ENCODE measurements around the gene FCN3. TPM values are rescaled to one million over a fixed set of nuclear protein-coding genes. Genes with fewer than 3 reads are reported as not detected.
A peak's percentile ranks its signal among the peaks of the same experiment; 100 is the strongest.

The FCN3 gene
- total RNA-seq, 1 donor from 2014 or later, result not detected

- DNase-seq (ENCODE audit: low spot score), result peak; percentile 77
- Mint-ChIP-seq H3K27ac (peak overlapping the region; percentile 86), H3K4me3 (peak overlapping the region; percentile 90), H3K36me3 (ENCODE audit: low read depth) (no peaks in the 10 kb centered on the region), H3K27me3 (ENCODE audit: insufficient read depth) (no peaks in the 10 kb centered on the region), H3K4me1 (ENCODE audit: low read depth) (peaks cover 38% of the 10 kb centered on the region), H3K9me3 (no peaks in the 10 kb centered on the region)
- intact Hi-C loops (cut with micrococcal nuclease), result loop anchor here (1.0 kb wide), 1 partner anchor 445 kb away; the partner anchor contains the start of gene NUDC
Measured at GRCh38 chr1:27366113-27366410, 8.6 kb downstream of the FCN3 start.

- Mint-ChIP-seq H3K4me1 (ENCODE audit: low read depth) (peaks cover 38% of the 10 kb centered on the region), H3K27me3 (ENCODE audit: insufficient read depth) (no peaks in the 10 kb centered on the region), H3K4me3 (peak overlapping the region; percentile 90), H3K36me3 (ENCODE audit: low read depth) (no peaks in the 10 kb centered on the region), H3K27ac (peak overlapping the region; percentile 86), H3K9me3 (no peaks in the 10 kb centered on the region)
- intact Hi-C loops (cut with micrococcal nuclease), result loop anchor here (1.0 to 2.0 kb wide), 6 partner anchors 8 to 444 kb away; partner anchors contain the start of genes CD164L2, GPR3, NUDC and STX12
- DNase-seq (ENCODE audit: low spot score), result peak; percentile 60
Measured at GRCh38 chr1:27365372-27366112, 9.1 kb downstream of the FCN3 start.

GRCh38 chr1:27364696-27365371 is 9.8 kb downstream of the FCN3 start:
- intact Hi-C loops (cut with micrococcal nuclease), result loop anchor here (1.0 to 2.0 kb wide), 5 partner anchors 8 to 408 kb away; partner anchors contain the start of genes CD164L2, GPR3, STX12 and TMEM222
- peak overlapping the region; percentile 90 for H3K4me3 Mint-ChIP-seq
- H3K36me3 Mint-ChIP-seq (ENCODE audit: low read depth), result no peaks in the 10 kb centered on the region
- H3K27me3 Mint-ChIP-seq (ENCODE audit: insufficient read depth), result no peaks in the 10 kb centered on the region
- peaks cover 39% of the 10 kb centered on the region for H3K4me1 Mint-ChIP-seq (ENCODE audit: low read depth)
- H3K27ac Mint-ChIP-seq, result peak overlapping the region; percentile 86
- no peak for DNase-seq (ENCODE audit: low spot score)
- no peaks in the 10 kb centered on the region for H3K9me3 Mint-ChIP-seq

GRCh38 chr1:27363766-27364695 is 10.6 kb downstream of the FCN3 start:
- intact Hi-C loops (cut with micrococcal nuclease), result loop anchor here (2.0 kb wide), 1 partner anchor 409 kb away; the partner anchor contains the start of gene STX12
- Mint-ChIP-seq H3K27ac (peak overlapping the region; percentile 14), H3K9me3 (no peaks in the 10 kb centered on the region), H3K36me3 (ENCODE audit: low read depth) (no peaks in the 10 kb centered on the region), H3K27me3 (ENCODE audit: insufficient read depth) (no peaks in the 10 kb centered on the region), H3K4me1 (ENCODE audit: low read depth) (peaks cover 39% of the 10 kb centered on the region), H3K4me3 (peak overlapping the region; percentile 37)
- no peak for DNase-seq (ENCODE audit: low spot score)

- Mint-ChIP-seq H3K9me3 (no peaks in the 10 kb centered on the region), H3K36me3 (ENCODE audit: low read depth) (no peaks in the 10 kb centered on the region), H3K4me1 (ENCODE audit: low read depth) (peaks cover 29% of the 10 kb centered on the region), H3K4me3 (no peak overlapping the region), H3K27me3 (ENCODE audit: insufficient read depth) (no peaks in the 10 kb centered on the region), H3K27ac (no peak overlapping the region)
- intact Hi-C loops (cut with micrococcal nuclease), result no loop called here
- no peak for DNase-seq (ENCODE audit: low spot score)
Measured at GRCh38 chr1:27361553-27361952, 13.1 kb downstream of the FCN3 start.

GRCh38 chr1:27361044-27361402 is 13.6 kb downstream of the FCN3 start:
- H3K4me3 Mint-ChIP-seq, result peak overlapping the region; percentile 82

GRCh38 chr1:27360159-27361043 is 14.2 kb downstream of the FCN3 start:
- Mint-ChIP-seq H3K27ac (peak overlapping the region; percentile 33), H3K36me3 (ENCODE audit: low read depth) (no peaks in the 10 kb centered on the region)

More at GRCh38 chr1:27361044-27361402, 13.6 kb downstream of the FCN3 start:
- Mint-ChIP-seq H3K27me3 (ENCODE audit: insufficient read depth) (no peaks in the 10 kb centered on the region), H3K36me3 (ENCODE audit: low read depth) (no peaks in the 10 kb centered on the region), H3K27ac (no peak overlapping the region), H3K4me1 (ENCODE audit: low read depth) (peaks cover 29% of the 10 kb centered on the region), H3K9me3 (no peaks in the 10 kb centered on the region)
- DNase-seq (ENCODE audit: low spot score), result no peak
- intact Hi-C loops (cut with micrococcal nuclease), result no loop called here

GRCh38 chr1:27359822-27360158 is 14.8 kb downstream of the FCN3 start:
- DNase-seq (ENCODE audit: low spot score), result no peak
- peak overlapping the region; percentile 33 for H3K27ac Mint-ChIP-seq
- H3K9me3 Mint-ChIP-seq, result no peaks in the 10 kb centered on the region
- intact Hi-C loops (cut with micrococcal nuclease), result no loop called here
- no peaks in the 10 kb centered on the region for H3K27me3 Mint-ChIP-seq (ENCODE audit: insufficient read depth)
- H3K4me3 Mint-ChIP-seq, result peak overlapping the region; percentile 82
- H3K4me1 Mint-ChIP-seq (ENCODE audit: low read depth), result peaks cover 23% of the 10 kb centered on the region
- H3K36me3 Mint-ChIP-seq (ENCODE audit: low read depth), result no peaks in the 10 kb centered on the region

More at GRCh38 chr1:27360159-27361043, 14.2 kb downstream of the FCN3 start:
- Mint-ChIP-seq H3K27me3 (ENCODE audit: insufficient read depth) (no peaks in the 10 kb centered on the region), H3K9me3 (no peaks in the 10 kb centered on the region), H3K4me3 (peak overlapping the region; percentile 82), H3K4me1 (ENCODE audit: low read depth) (peaks cover 28% of the 10 kb centered on the region)
- DNase-seq (ENCODE audit: low spot score), result peak; percentile 47
- intact Hi-C loops (cut with micrococcal nuclease), result no loop called here

GRCh38 chr1:27358928-27359313 is 15.7 kb downstream of the FCN3 start:
- Mint-ChIP-seq H3K9me3 (no peaks in the 10 kb centered on the region), H3K27me3 (ENCODE audit: insufficient read depth) (no peaks in the 10 kb centered on the region), H3K27ac (peak overlapping the region; percentile 13), H3K4me1 (ENCODE audit: low read depth) (peaks cover 22% of the 10 kb centered on the region), H3K36me3 (ENCODE audit: low read depth) (no peaks in the 10 kb centered on the region), H3K4me3 (no peak overlapping the region)
- intact Hi-C loops (cut with micrococcal nuclease), result no loop called here
- DNase-seq (ENCODE audit: low spot score), result no peak

- H3K27ac Mint-ChIP-seq, result no peak overlapping the region
- H3K9me3 Mint-ChIP-seq, result no peaks in the 10 kb centered on the region
- H3K36me3 Mint-ChIP-seq (ENCODE audit: low read depth), result no peaks in the 10 kb centered on the region
- intact Hi-C loops (cut with micrococcal nuclease), result no loop called here
- DNase-seq (ENCODE audit: low spot score), result no peak
- peaks cover 22% of the 10 kb centered on the region for H3K4me1 Mint-ChIP-seq (ENCODE audit: low read depth)
- no peaks in the 10 kb centered on the region for H3K27me3 Mint-ChIP-seq (ENCODE audit: insufficient read depth)
- peak overlapping the region; percentile 58 for H3K4me3 Mint-ChIP-seq
Measured at GRCh38 chr1:27358038-27358927, 16.3 kb downstream of the FCN3 start.

GRCh38 chr1:27357281-27358037 is 17.2 kb downstream of the FCN3 start:
- Mint-ChIP-seq H3K27me3 (ENCODE audit: insufficient read depth) (no peaks in the 10 kb centered on the region), H3K36me3 (ENCODE audit: low read depth) (no peaks in the 10 kb centered on the region), H3K4me1 (ENCODE audit: low read depth) (peaks cover 22% of the 10 kb centered on the region), H3K27ac (peak overlapping the region; percentile 74), H3K9me3 (no peaks in the 10 kb centered on the region), H3K4me3 (peak overlapping the region; percentile 58)
- intact Hi-C loops (cut with micrococcal nuclease), result loop anchor here (1.0 to 2.0 kb wide), 6 partner anchors 8 to 57 kb away; partner anchors contain the start of genes SYTL1 and TMEM222
- peak; percentile 73 for DNase-seq (ENCODE audit: low spot score)

Measured in activated T-helper 1 cell treated with anti-CD3 and anti-CD28 coated beads, Interleukin-12 subunit alpha, Interleukin-12 subunit beta, Interleukin-2, Interleukin-4 antibody, amounts not matched to agents 30 ng/mL and 10 ng/mL and 1 ng/mL, durations not matched to agents 14 hours and 24 hours and 36 hours (primary cell).